T-helper 17 cell (primary cell): ENCODE data around the gene CCDC124. TPM values are rescaled to one million over a fixed set of nuclear protein-coding genes. Genes with fewer than 3 reads are reported as not detected.
"Not testable (repeated sequence)": the region's sequence is repeated elsewhere in the genome, so short reads cannot be mapped to it uniquely, and the experiment has no call there.

Source experiments
- ATAC-seq: fragments of 150-1000 bp; cut with Tn5 transposase; 2 replicates; pipeline ENCODE4 v1.10.0; 2021; ENCODE audit warnings: mild to moderate bottlenecking, moderate library complexity
- DNase-seq, 3 donors: peaks; one replicate each; pipeline versions ENCODE4 v3.0.0 to v3.0.0-alpha.2; 2020 to 2021
- H3K9me3 ChIP-seq: one replicate; pipeline ENCODE4 v1.7.0; 2013; ENCODE audit warnings: low read length, mild to moderate bottlenecking; ENCODE audit not compliant: control insufficient read depth, poor library complexity, severe bottlenecking
- H3K27ac Mint-ChIP-seq: one replicate; pipeline ENCODE4 v1.8.0; 2022; ENCODE audit warnings: mild to moderate bottlenecking, moderate library complexity, mixed read lengths
- H3K27me3 Mint-ChIP-seq: one replicate; pipeline ENCODE4 v1.8.0; 2022; ENCODE audit warnings: mixed read lengths
- H3K36me3 Mint-ChIP-seq: one replicate; pipeline ENCODE4 v1.8.0; 2022; ENCODE audit warnings: low read depth, mixed read lengths
- H3K4me1 Mint-ChIP-seq: one replicate; pipeline ENCODE4 v1.8.0; 2022; ENCODE audit warnings: mild to moderate bottlenecking, mixed read lengths
- H3K4me3 Mint-ChIP-seq: one replicate; pipeline ENCODE4 v1.8.0; 2022; ENCODE audit warnings: mild to moderate bottlenecking, moderate library complexity, mixed read lengths
- total RNA-seq, 4 donors: library from RNA in 2 of 4; stranded (reverse) in 2 of 4; gene quantifications; one replicate each; pipeline ENCODE4 v1.2.3 and lab custom pipeline; 2022 to 2026

The CCDC124 gene
- total RNA-seq, 2 donors from 2014 or later, result 21.8 to 27.0 TPM

DNA sequence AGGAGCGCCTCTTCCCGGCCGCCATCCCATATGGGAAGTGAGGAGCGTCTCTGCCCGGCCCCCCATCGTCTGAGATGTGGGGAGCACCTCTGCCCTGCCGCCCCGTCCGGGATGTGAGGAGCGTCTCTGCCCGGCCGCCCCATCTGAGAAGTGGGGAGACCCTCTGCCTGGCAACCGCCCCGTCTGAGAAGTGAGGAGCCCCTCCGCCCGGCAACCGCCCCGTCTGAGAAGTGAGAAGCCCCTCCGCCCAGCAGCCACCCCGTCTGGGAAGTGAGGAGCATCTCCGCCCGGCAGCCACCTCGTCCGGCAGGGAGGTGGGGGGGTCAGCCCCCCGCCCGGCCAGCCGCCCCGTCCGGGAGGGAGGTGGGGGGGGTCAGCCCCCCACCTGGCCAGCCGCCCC lies 14.7 kb upstream of the CCDC124 start:
- ATAC-seq, H3K36me3 Mint-ChIP-seq, H3K4me1 Mint-ChIP-seq, DNase-seq, H3K9me3 ChIP-seq, H3K27me3 Mint-ChIP-seq, H3K4me3 Mint-ChIP-seq, H3K27ac Mint-ChIP-seq: not testable (repeated sequence)

DNA sequence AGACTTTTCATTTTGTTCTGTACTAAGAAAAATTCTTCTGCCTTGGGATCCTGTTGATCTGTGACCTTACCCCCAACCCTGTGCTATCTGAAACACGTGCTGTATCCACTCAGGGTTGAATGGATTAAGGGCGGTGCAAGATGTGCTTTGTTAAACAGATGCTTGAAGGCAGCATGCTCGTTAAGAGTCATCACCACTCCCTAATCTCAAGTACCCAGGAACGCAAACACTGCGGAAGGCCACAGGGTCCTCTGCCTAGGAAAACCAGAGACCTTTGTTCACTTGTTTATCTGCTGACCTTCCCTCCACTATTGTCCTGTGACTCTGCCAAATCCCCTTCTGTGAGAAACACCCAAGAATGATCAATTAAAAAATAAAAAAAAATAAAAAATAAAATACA lies 13.7 kb upstream of the CCDC124 start:
- not testable (repeated sequence) for DNase-seq, H3K9me3 ChIP-seq, H3K4me3 Mint-ChIP-seq, H3K27ac Mint-ChIP-seq, H3K4me1 Mint-ChIP-seq, ATAC-seq, H3K36me3 Mint-ChIP-seq, H3K27me3 Mint-ChIP-seq

DNA sequence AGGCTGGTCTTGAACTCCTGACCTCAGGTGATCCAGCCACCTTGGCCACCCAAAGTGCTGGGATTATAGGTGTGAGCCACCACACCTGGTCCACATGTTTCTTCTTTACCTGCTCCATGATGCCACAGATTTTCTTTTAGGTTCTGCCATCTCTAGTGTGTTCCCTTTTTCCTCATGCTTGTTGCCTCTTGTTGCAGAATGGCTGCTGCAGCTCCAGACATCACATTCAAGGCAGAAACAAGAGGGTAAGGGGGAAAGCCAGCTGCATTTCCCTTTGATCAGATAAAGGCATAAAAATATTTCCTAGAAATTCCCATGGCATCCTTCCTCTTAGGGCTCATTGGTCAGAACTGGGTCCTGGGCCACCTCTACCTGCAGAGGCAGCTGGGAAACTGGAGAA lies 12.3 kb upstream of the CCDC124 start:
- no peak overlapping the region for H3K27ac Mint-ChIP-seq
- H3K36me3 Mint-ChIP-seq, result no peaks in the 10 kb centered on the region
- DNase-seq, result no peak
- no peak overlapping the region for H3K4me3 Mint-ChIP-seq
- no peak for ATAC-seq
- H3K4me1 Mint-ChIP-seq, result no peaks in the 10 kb centered on the region
- H3K27me3 Mint-ChIP-seq, result peaks cover 7% of the 10 kb centered on the region
- H3K9me3 ChIP-seq, result no peaks in the 10 kb centered on the region

DNA sequence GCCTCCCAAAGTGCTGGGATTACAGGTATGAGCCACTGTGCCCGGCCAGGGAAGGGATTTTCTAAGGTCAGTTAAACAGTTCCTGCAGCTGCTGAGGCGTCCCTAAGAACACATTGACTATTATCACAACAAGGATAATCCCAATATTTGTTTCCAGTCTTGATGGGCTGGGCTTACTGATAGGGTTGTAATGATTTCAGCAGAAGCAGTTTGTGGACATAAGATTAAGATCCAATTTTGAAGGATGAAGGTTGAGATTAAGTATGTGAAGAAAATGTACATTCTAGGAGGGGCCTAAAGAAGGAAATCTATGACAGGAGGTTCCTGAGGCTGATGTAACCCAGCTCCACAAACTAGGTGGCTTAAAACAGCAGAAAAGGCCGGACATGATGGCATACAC lies 10.7 kb upstream of the CCDC124 start:
- Mint-ChIP-seq H3K27ac (no peak overlapping the region), H3K4me1 (no peaks in the 10 kb centered on the region), H3K4me3 (no peak overlapping the region), H3K27me3 (peaks cover 8% of the 10 kb centered on the region), H3K36me3 (no peaks in the 10 kb centered on the region)
- H3K9me3 ChIP-seq, result no peaks in the 10 kb centered on the region
- ATAC-seq (no peak), DNase-seq (no peak)

DNA sequence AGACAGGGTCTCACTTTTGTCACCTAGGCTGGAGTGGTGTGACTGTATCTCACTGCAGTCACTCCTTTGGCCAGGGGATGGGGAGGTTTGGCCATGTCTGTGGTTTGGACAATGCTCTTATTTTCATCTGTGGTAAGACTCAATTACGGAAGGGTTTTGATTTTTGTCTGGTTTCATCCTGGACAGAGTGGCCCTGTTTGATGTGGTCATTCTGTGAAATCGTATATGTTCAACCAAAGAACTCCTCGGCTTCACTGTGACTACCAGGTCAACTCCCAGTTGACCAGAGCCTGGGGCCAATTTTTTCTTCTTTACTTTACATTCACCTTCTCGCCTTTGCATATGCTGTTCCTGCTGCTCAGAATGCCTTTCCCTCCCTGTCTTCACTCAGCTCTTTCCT lies 6.8 kb upstream of the CCDC124 start:
- peaks cover 8% of the 10 kb centered on the region for H3K27me3 Mint-ChIP-seq
- no peaks in the 10 kb centered on the region for H3K9me3 ChIP-seq
- DNase-seq, result no peak
- ATAC-seq, result no peak
- H3K4me1 Mint-ChIP-seq, result no peaks in the 10 kb centered on the region
- no peak overlapping the region for H3K4me3 Mint-ChIP-seq
- H3K36me3 Mint-ChIP-seq, result no peaks in the 10 kb centered on the region
- H3K27ac Mint-ChIP-seq, result no peak overlapping the region

GRCh38 chr19:17929056-17929455 lies 3.8 kb upstream of the CCDC124 start:
- H3K9me3 ChIP-seq, result no peaks in the 10 kb centered on the region
- ATAC-seq (no peak), DNase-seq (no peak)
- Mint-ChIP-seq H3K4me1 (peaks cover 14% of the 10 kb centered on the region), H3K4me3 (no peak overlapping the region), H3K36me3 (no peaks in the 10 kb centered on the region), H3K27me3 (peaks cover 8% of the 10 kb centered on the region), H3K27ac (no peak overlapping the region)

- Mint-ChIP-seq H3K36me3 (no peaks in the 10 kb centered on the region), H3K4me3 (peak overlapping the region; percentile 95), H3K4me1 (peaks cover 17% of the 10 kb centered on the region), H3K27ac (peak overlapping the region; percentile 91), H3K27me3 (no peaks in the 10 kb centered on the region)
- H3K9me3 ChIP-seq, result no peaks in the 10 kb centered on the region
- DNase-seq (no peak), ATAC-seq (no peak)
Observed at GRCh38 chr19:17931532-17932191, 1.2 kb upstream of the CCDC124 start.

- Mint-ChIP-seq H3K4me1 (peaks cover 17% of the 10 kb centered on the region), H3K27me3 (no peaks in the 10 kb centered on the region), H3K4me3 (peak overlapping the region; percentile 95), H3K36me3 (no peaks in the 10 kb centered on the region), H3K27ac (peak overlapping the region; percentile 91)
- H3K9me3 ChIP-seq, result no peaks in the 10 kb centered on the region
- DNase-seq (no peak), ATAC-seq (no peak)
Observed at GRCh38 chr19:17933414-17934129, 757 bp downstream of the CCDC124 start.

DNA sequence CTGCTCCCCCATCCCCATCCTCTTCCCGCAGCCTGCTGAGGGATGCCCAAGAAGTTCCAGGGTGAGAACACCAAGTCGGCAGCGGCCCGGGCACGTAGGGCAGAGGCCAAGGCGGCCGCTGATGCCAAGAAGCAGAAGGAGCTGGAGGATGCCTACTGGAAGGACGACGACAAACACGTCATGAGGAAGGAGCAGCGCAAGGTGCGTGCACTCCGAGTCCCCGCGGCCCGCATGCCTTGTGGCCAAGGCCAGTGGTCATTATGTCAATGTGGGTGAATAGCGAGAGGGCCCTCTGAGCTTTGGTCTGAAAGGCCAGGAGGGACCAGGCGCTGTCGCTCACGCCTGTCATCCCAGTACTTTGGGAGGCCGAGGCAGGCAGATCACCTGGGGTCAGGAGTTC lies 3.6 kb downstream of the CCDC124 start:
- Mint-ChIP-seq H3K4me3 (no peak overlapping the region), H3K36me3 (no peaks in the 10 kb centered on the region), H3K27me3 (no peaks in the 10 kb centered on the region), H3K27ac (no peak overlapping the region), H3K4me1 (peaks cover 17% of the 10 kb centered on the region)
- ATAC-seq (no peak), DNase-seq (no peak)
- no peaks in the 10 kb centered on the region for H3K9me3 ChIP-seq

GRCh38 chr19:17937371-17937900 lies 4.6 kb downstream of the CCDC124 start:
- Mint-ChIP-seq H3K36me3 (no peaks in the 10 kb centered on the region), H3K4me1 (peaks cover 13% of the 10 kb centered on the region), H3K27ac (no peak overlapping the region), H3K4me3 (no peak overlapping the region), H3K27me3 (no peaks in the 10 kb centered on the region)
- ATAC-seq (no peak), DNase-seq (no peak)
- H3K9me3 ChIP-seq, result no peaks in the 10 kb centered on the region

- ATAC-seq, result peak; percentile 96
- Mint-ChIP-seq H3K27me3 (no peaks in the 10 kb centered on the region), H3K36me3 (no peaks in the 10 kb centered on the region), H3K4me1 (peaks cover 8% of the 10 kb centered on the region), H3K27ac (no peak overlapping the region), H3K4me3 (no peak overlapping the region)
- DNase-seq, result peak; percentile 68 to 80 (median 69)
- no peaks in the 10 kb centered on the region for H3K9me3 ChIP-seq
Observed at GRCh38 chr19:17938092-17938845, 5.5 kb downstream of the CCDC124 start.

GRCh38 chr19:17942181-17942580 lies 9.4 kb downstream of the CCDC124 start:
- Mint-ChIP-seq H3K4me1 (peaks cover 12% of the 10 kb centered on the region), H3K4me3 (no peak overlapping the region), H3K27ac (no peak overlapping the region), H3K27me3 (no peaks in the 10 kb centered on the region), H3K36me3 (no peaks in the 10 kb centered on the region)
- DNase-seq (no peak), ATAC-seq (no peak)
- no peaks in the 10 kb centered on the region for H3K9me3 ChIP-seq

GRCh38 chr19:17942582-17943273 lies 9.9 kb downstream of the CCDC124 start:
- Mint-ChIP-seq H3K36me3 (no peaks in the 10 kb centered on the region), H3K4me3 (no peak overlapping the region), H3K27ac (no peak overlapping the region), H3K27me3 (no peaks in the 10 kb centered on the region), H3K4me1 (peaks cover 16% of the 10 kb centered on the region)
- no peaks in the 10 kb centered on the region for H3K9me3 ChIP-seq
- ATAC-seq, result no peak
- DNase-seq, result no peak
